HUDEP-2 (cell line): ENCODE measurements around the gene IGSF9.
A peak's percentile ranks its signal among the peaks of the same experiment; 100 is the strongest.

ENCODE experiments used
- DNase-seq, 76 experiments: peaks; one replicate each; lab custom pipeline; 2025; ENCODE audit not compliant: unreplicated experiment in 76 of 76; lab: John Stamatoyannopoulos, UW

The IGSF9 gene

GRCh38 chr1:159879977-159880376 lies 65.4 kb downstream of the IGSF9 start:
- DNase-seq = no peak

GRCh38 chr1:159879136-159879535 lies 66.3 kb downstream of the IGSF9 start:
- DNase-seq = no peak

GRCh38 chr1:159877695-159878444 lies 67.5 kb downstream of the IGSF9 start:
- DNase-seq = peak in 3 of 76 experiments; percentile 8 to 12 (median 9)
